IMR-90 (cell line): Measurements from ENCODE around the gene HAGH. TPM values are rescaled to one million over a fixed set of nuclear protein-coding genes. Genes with fewer than 3 reads are reported as not detected.
A peak's percentile ranks its signal among the peaks of the same experiment; 100 is the strongest.

Source experiments
- ATAC-seq: fragments of 200-7000 bp; cut with Tn5 transposase; 2 replicates; pipeline ENCODE4 v1.9.1; 2020; ENCODE audit warnings: low read depth, mild to moderate bottlenecking, moderate library complexity
- BruUV-seq: library from RNA; stranded (reverse); fragments of 400-500 nt; replicated peaks from 2 replicates; lab custom pipeline; 2021; lab: Mats Ljungman, UMichigan
- CTCF ChIA-PET: fragments of 300-600 bp; formaldehyde crosslinking; extraction: SDS; loops from one replicate; lab custom pipeline; 2021; ENCODE audit warnings: antibody characterized with exemption; lab: Yijun Ruan, JAX
- POLR2A ChIA-PET: fragments of 300-600 bp; sonication (Branson Sonifier 250); formaldehyde crosslinking; loops from one replicate; lab custom pipeline; 2022; ENCODE audit warnings: antibody characterized with exemption; ENCODE audit not compliant: unreplicated experiment; lab: Charles Lee
- DNase-seq: peaks from one replicate; pipeline ENCODE4 v3.0.0; 2013
- H2AFZ ChIP-seq: replicated peaks from 2 replicates; pipeline ENCODE3; 2013; ENCODE audit warnings: low read length, mild to moderate bottlenecking; ENCODE audit not compliant: poor library complexity
- H2AK5ac ChIP-seq: 2 replicates; pipeline ENCODE4 v1.6.1; 2013; ENCODE audit warnings: low read depth, low read length, inconsistent platforms
- H2AK9ac ChIP-seq: replicated peaks from 2 replicates; pipeline ENCODE3; 2013; ENCODE audit warnings: mild to moderate bottlenecking, low read depth, low read length, moderate library complexity; ENCODE audit not compliant: poor library complexity
- H2BK120ac ChIP-seq: 2 replicates; pipeline ENCODE4 v1.6.1; 2013; ENCODE audit warnings: low read depth, low read length, inconsistent platforms
- H2BK15ac ChIP-seq: 3 replicates; pipeline ENCODE4 v1.6.1; 2013; ENCODE audit warnings: low read depth, low read length, inconsistent platforms
- H2BK20ac ChIP-seq: 2 replicates; pipeline ENCODE4 v1.6.1; 2013; ENCODE audit warnings: low read depth, mild to moderate bottlenecking, inconsistent platforms, low read length, moderate library complexity
- H2BK5ac ChIP-seq: 2 replicates; pipeline ENCODE4 v1.6.1; 2013; ENCODE audit warnings: mild to moderate bottlenecking, low read depth, low read length, inconsistent platforms; ENCODE audit not compliant: poor library complexity, severe bottlenecking
- H3K14ac ChIP-seq: replicated peaks from 2 replicates; pipeline ENCODE4 v1.6.1; 2013; ENCODE audit warnings: low read depth, low read length, inconsistent platforms
- H3K18ac ChIP-seq: 2 replicates; pipeline ENCODE4 v1.6.1; 2013; ENCODE audit warnings: low read depth, low read length, control low read depth
- H3K23ac ChIP-seq: 2 replicates; pipeline ENCODE4 v1.6.1; 2013; ENCODE audit warnings: low read depth, low read length, inconsistent platforms
- H3K27ac ChIP-seq: 2 replicates; pipeline ENCODE4 v1.5.1; 2013; ENCODE audit warnings: mild to moderate bottlenecking, control low read depth, low read length; ENCODE audit not compliant: insufficient read depth
- H3K27me3 ChIP-seq: 2 replicates; pipeline ENCODE4 v1.6.1; 2013; ENCODE audit warnings: low read length; ENCODE audit not compliant: control insufficient read depth, insufficient read depth
- H3K36me3 ChIP-seq: 2 replicates; pipeline ENCODE4 v1.6.1; 2013; ENCODE audit warnings: low read length, mixed read lengths; ENCODE audit not compliant: control insufficient read depth, insufficient read depth
- H3K4ac ChIP-seq: 2 replicates; pipeline ENCODE4 v1.6.1; 2013; ENCODE audit warnings: low read depth, low read length, inconsistent platforms
- H3K4me1 ChIP-seq: 2 replicates; pipeline ENCODE4 v1.6.1; 2013; ENCODE audit warnings: low read length, mixed read lengths; ENCODE audit not compliant: control insufficient read depth, insufficient read depth
- H3K4me2 ChIP-seq: 2 replicates; pipeline ENCODE4 v1.6.1; 2013; ENCODE audit warnings: low read depth, mild to moderate bottlenecking, control low read depth, low read length, moderate library complexity
- H3K4me3 ChIP-seq: 2 replicates; pipeline ENCODE4 v1.5.1; 2013; ENCODE audit warnings: low read depth, mild to moderate bottlenecking, control low read depth, low read length, moderate library complexity; ENCODE audit not compliant: insufficient read depth
- H3K56ac ChIP-seq: 2 replicates; pipeline ENCODE4 v1.6.1; 2013; ENCODE audit warnings: low read length, inconsistent platforms; ENCODE audit not compliant: insufficient read depth; ENCODE audit errors: extremely low read depth
- H3K79me1 ChIP-seq, 2 experiments: 2 replicates each; pipeline ENCODE4 v1.6.1; 2013; ENCODE audit warnings: low read length in 2 of 2, inconsistent platforms in 1 of 2, low read depth in 1 of 2
- H3K9ac ChIP-seq: 2 replicates; pipeline ENCODE4 v1.6.1; 2013; ENCODE audit warnings: low read depth, low read length, control low read depth
- H3K9me1 ChIP-seq: 2 replicates; pipeline ENCODE4 v1.6.1; 2013; ENCODE audit warnings: low read length, inconsistent platforms; ENCODE audit not compliant: insufficient read depth
- H3K9me3 ChIP-seq: 2 replicates; pipeline ENCODE4 v1.6.1; 2013; ENCODE audit warnings: low read length; ENCODE audit not compliant: control insufficient read depth, insufficient read depth
- H4K20me1 ChIP-seq: 2 replicates; pipeline ENCODE4 v1.6.1; 2013; ENCODE audit warnings: low read length, inconsistent platforms; ENCODE audit not compliant: insufficient read depth
- H4K5ac ChIP-seq: 2 replicates; pipeline ENCODE4 v1.6.1; 2013; ENCODE audit warnings: mild to moderate bottlenecking, low read depth, low read length, control low read depth
- H4K8ac ChIP-seq, 2 experiments: 2 replicates each; pipeline ENCODE4 v1.6.1; 2013; ENCODE audit warnings: low read depth in 2 of 2, low read length in 2 of 2, control low read depth in 1 of 2, inconsistent platforms in 1 of 2
- H4K91ac ChIP-seq: 2 replicates; pipeline ENCODE4 v1.6.1; 2013; ENCODE audit warnings: low read depth, low read length, inconsistent platforms; ENCODE audit not compliant: insufficient read depth
- BHLHE40 ChIP-seq: fragments of 150-350 bp; IDR thresholded peaks from 2 replicates; pipeline ENCODE4 v1.6.1; 2016; ENCODE audit warnings: mild to moderate bottlenecking, low read depth, low read length
- CEBPB ChIP-seq: IDR thresholded peaks from 2 replicates; pipeline ENCODE4 v1.6.1; 2012; ENCODE audit warnings: low read depth, low read length, improper control_type of control experiment
- CHD1 ChIP-seq: IDR thresholded peaks from 2 replicates; pipeline ENCODE4 v1.6.1; 2012; ENCODE audit warnings: low read depth, low read length, improper control_type of control experiment
- CTCF ChIP-seq: conservative IDR thresholded peaks from 2 replicates; pipeline ENCODE4 v1.5.1; 2012; ENCODE audit warnings: mild to moderate bottlenecking, low read depth, low read length, improper control_type of control experiment
- ELK1 ChIP-seq: fragments of 150-350 bp; IDR thresholded peaks from 2 replicates; pipeline ENCODE4 v1.6.1; 2016; ENCODE audit warnings: low read depth, mild to moderate bottlenecking, low read length, moderate library complexity, borderline replicate concordance
- FOS ChIP-seq: fragments of 150-350 bp; IDR thresholded peaks from 2 replicates; pipeline ENCODE4 v1.6.1; 2016; ENCODE audit warnings: low read depth, low read length
- MAFK ChIP-seq: IDR thresholded peaks from 2 replicates; pipeline ENCODE4 v1.6.1; 2012; ENCODE audit warnings: low read depth, low read length, improper control_type of control experiment
- MAZ ChIP-seq: IDR thresholded peaks from 2 replicates; pipeline ENCODE4 v1.6.1; 2012; ENCODE audit warnings: low read depth, mild to moderate bottlenecking, low read length, improper control_type of control experiment, moderate library complexity, borderline replicate concordance
- MXI1 ChIP-seq: IDR thresholded peaks from 2 replicates; pipeline ENCODE4 v1.6.1; 2012; ENCODE audit warnings: low read depth, mild to moderate bottlenecking, low read length, moderate library complexity, borderline replicate concordance
- NFE2L2 ChIP-seq: fragments of 150-350 bp; IDR thresholded peaks from 2 replicates; pipeline ENCODE4 v1.6.1; 2016; ENCODE audit warnings: low read depth, mild to moderate bottlenecking, low read length
- POLR2A ChIP-seq: IDR thresholded peaks from 2 replicates; pipeline ENCODE4 v1.6.1; 2012; ENCODE audit warnings: mild to moderate bottlenecking, low read depth, low read length
- RAD21 ChIP-seq: IDR thresholded peaks from 2 replicates; pipeline ENCODE4 v1.6.1; 2012; ENCODE audit warnings: low read length, improper control_type of control experiment
- RCOR1 ChIP-seq: IDR thresholded peaks from 2 replicates; pipeline ENCODE4 v1.6.1; 2012; ENCODE audit warnings: mild to moderate bottlenecking, low read length, improper control_type of control experiment; ENCODE audit not compliant: insufficient replicate concordance
- RFX5 ChIP-seq: IDR thresholded peaks from 2 replicates; pipeline ENCODE4 v1.8.0; 2012; ENCODE audit warnings: low read depth, mild to moderate bottlenecking, low read length, moderate library complexity
- SMC3 ChIP-seq: fragments of 150-350 bp; IDR thresholded peaks from 2 replicates; pipeline ENCODE4 v1.6.1; 2016; ENCODE audit warnings: low read depth, mild to moderate bottlenecking, antibody characterized with exemption, low read length, moderate library complexity
- USF2 ChIP-seq: fragments of 150-350 bp; IDR thresholded peaks from 2 replicates; pipeline ENCODE4 v1.6.1; 2017; ENCODE audit warnings: mild to moderate bottlenecking, antibody characterized with exemption, low read length, low read depth
- WGBS, 2 experiments: methylation state at CpG; one replicate each; pipeline versions ENCODE4 v1.1.5 to v1.1.7; 2013; ENCODE audit warnings: missing lambda C conversion rate in 2 of 2; ENCODE audit not compliant: insufficient read length in 1 of 2; ENCODE audit errors: extremely low coverage in 2 of 2; 5-methylcytosine and 5-hydroxymethylcytosine counted together
- dilution Hi-C: fragments of 300-500 bp; cut with HindIII; formaldehyde crosslinking; loops from one replicate; pipeline ENCODE4 v1.14.3; 2018; ENCODE audit warnings: low sequenced_read_pairs; ENCODE audit not compliant: unreplicated experiment
- in situ Hi-C: fragments of 300-500 bp; cut with MboI; formaldehyde crosslinking; loops from 3 replicates; pipeline ENCODE4 v1.14.3; 2019; ENCODE audit warnings: low sequenced_read_pairs, inconsistent platforms, mixed read lengths
- intact Hi-C: fragments of 100-400 bp; cut with micrococcal nuclease; formaldehyde crosslinking; loops from 2 replicates; pipeline ENCODE4 v1.10.0; 2022
- polyA plus RNA-seq, 3 experiments: library from polyadenylated mRNA; depleted of rRNA; stranded (reverse); fragments of >200 nt; gene quantifications; 2 replicates each; pipeline ENCODE4 v1.2.3, GENCODE V29; 2012; ENCODE audit warnings: low replicate concordance in 1 of 3
- total RNA-seq: library from RNA; depleted of rRNA; stranded (reverse); fragments of >200 nt; gene quantifications from 2 replicates; pipeline ENCODE4 v1.2.3, GENCODE V29; 2012

The HAGH gene
- total and polyA plus RNA-seq, 2 of the 4 experiments (the other 2 are of a cell fraction): 30.8 to 52.2 TPM

GRCh38 chr16:1781254-1781653 is 45.4 kb downstream of the HAGH start:
- no peak overlapping the region for H2BK20ac ChIP-seq
- peaks cover 17 to 63% of the 10 kb centered on the region in 2 experiments for H3K79me1 ChIP-seq
- H4K20me1 ChIP-seq: peaks cover 34% of the 10 kb centered on the region
- H3K4me3 ChIP-seq: peak overlapping the region; percentile 79
- H2BK15ac ChIP-seq: no peak overlapping the region
- H2BK120ac ChIP-seq: no peak overlapping the region
- H3K14ac ChIP-seq: no peak overlapping the region
- ChIA-PET CTCF (no interaction called here), POLR2A (no interaction called here)
- peak overlapping the region; percentile 7 for H2AK9ac ChIP-seq
- no peaks in the 10 kb centered on the region for H3K27me3 ChIP-seq
- H3K9me3 ChIP-seq: no peaks in the 10 kb centered on the region
- no peak overlapping the region for H4K8ac ChIP-seq
- H3K4ac ChIP-seq: no peak overlapping the region
- H3K4me2 ChIP-seq: peak overlapping the region; percentile 75
- TF ChIP-seq NFE2L2: no peak
- no peak for TF ChIP-seq MAZ
- TF ChIP-seq RFX5: no peak
- TF ChIP-seq USF2: no peak
- no peak for TF ChIP-seq MAFK
- TF ChIP-seq CHD1: no peak
- no peak for TF ChIP-seq POLR2A
- TF ChIP-seq BHLHE40: no peak
- no peak for TF ChIP-seq FOS
- TF ChIP-seq CTCF: no peak
- TF ChIP-seq RAD21: no peak
- no peak for TF ChIP-seq CEBPB
- TF ChIP-seq RCOR1: no peak
- TF ChIP-seq SMC3: no peak
- TF ChIP-seq MXI1: no peak
- TF ChIP-seq ELK1: no peak
- 0 out of 2 replicates have a peak overlapping the region, but pooled peaks have one; percentile 66 for H3K9ac ChIP-seq
- no TSS peak for BruUV-seq
- H3K56ac ChIP-seq: no peak overlapping the region
- H4K91ac ChIP-seq: no peak overlapping the region
- intact Hi-C loops: loop anchor here (5.0 kb wide), 1 partner anchor 46 kb away; the partner anchor contains the start of genes FAHD1 and HAGH
- no peak overlapping the region for H3K18ac ChIP-seq
- peaks cover 3% of the 10 kb centered on the region; the same call in 1 of the 2 replicates for H3K4me1 ChIP-seq
- H4K5ac ChIP-seq: no peak overlapping the region
- H3K36me3 ChIP-seq: peaks cover 34% of the 10 kb centered on the region
- H3K27ac ChIP-seq: no peak overlapping the region; the same call in 1 of the 2 replicates
- DNase-seq (no peak), ATAC-seq (no peak)
- H3K23ac ChIP-seq: no peak overlapping the region
- H2AK5ac ChIP-seq: no peak overlapping the region
- 76% methylated on average over 12 of the region's 20 CpGs; no CpG with 5 or more reads in 1 of the 2 experiments for WGBS, 2 experiments
- H2AFZ ChIP-seq: peak overlapping the region; percentile 0
- H2BK5ac ChIP-seq: no peak overlapping the region
- in situ Hi-C loops: no loop called here
- peaks cover 7% of the 10 kb centered on the region; the same call in 1 of the 2 replicates for H3K9me1 ChIP-seq
- dilution Hi-C loops: no loop called here
